HEK293T (cell line): ENCODE results near the gene LASP1.

Experiments
- CTCF ChIA-PET: fragments of 350-600 bp; formaldehyde crosslinking; extraction: SDS; loops from one replicate; lab custom pipeline; 2021; ENCODE audit warnings: antibody characterized with exemption, inconsistent platforms; lab: Yijun Ruan, JAX
- POLR2A ChIA-PET: fragments of 350-600 bp; formaldehyde crosslinking; extraction: SDS; loops from one replicate; lab custom pipeline; 2020; ENCODE audit warnings: antibody characterized with exemption, inconsistent platforms; lab: Yijun Ruan, JAX
- DNase-seq: peaks from one replicate; pipeline ENCODE4 v3.0.0; 2012; ENCODE audit warnings: mixed read lengths; ENCODE audit errors: extremely low spot score
- ARNT ChIP-seq: fragments of 450-650 bp; IDR thresholded peaks from 2 replicates; pipeline ENCODE4 v1.6.1; 2017; ENCODE audit warnings: mild to moderate bottlenecking
- BHLHE40 ChIP-seq: fragments of 450-650 bp; IDR thresholded peaks from 2 replicates; pipeline ENCODE4 v1.6.1; 2016; ENCODE audit warnings: mild to moderate bottlenecking, moderate library complexity, borderline replicate concordance
- CTBP1 ChIP-seq: fragments of 450-650 bp; IDR thresholded peaks from 2 replicates; pipeline ENCODE4 v1.6.1; 2016; ENCODE audit warnings: borderline replicate concordance
- ELF4 ChIP-seq: fragments of 450-650 bp; IDR thresholded peaks from 2 replicates; pipeline ENCODE4 v1.6.1; 2017; ENCODE audit warnings: antibody characterized with exemption
- FOXA1 ChIP-seq: fragments of 450-650 bp; IDR thresholded peaks from 2 replicates; pipeline ENCODE4 v1.6.1; 2016; ENCODE audit warnings: mild to moderate bottlenecking
- FOXK2 ChIP-seq: fragments of 450-650 bp; IDR thresholded peaks from 2 replicates; pipeline ENCODE4 v1.6.1; 2016; ENCODE audit warnings: mild to moderate bottlenecking
- FOXM1 ChIP-seq: fragments of 450-650 bp; IDR thresholded peaks from 2 replicates; pipeline ENCODE4 v1.6.1; 2017; ENCODE audit warnings: mild to moderate bottlenecking, borderline replicate concordance
- HDGF ChIP-seq: fragments of 450-650 bp; IDR thresholded peaks from 2 replicates; pipeline ENCODE4 v1.6.1; 2017; ENCODE audit warnings: antibody characterized with exemption, borderline replicate concordance
- L3MBTL2 ChIP-seq: fragments of 450-650 bp; conservative IDR thresholded peaks from 2 replicates; pipeline ENCODE4 v1.6.1; 2016; ENCODE audit warnings: mild to moderate bottlenecking
- LEF1 ChIP-seq: fragments of 450-650 bp; IDR thresholded peaks from 2 replicates; pipeline ENCODE4 v1.6.1; 2017; ENCODE audit warnings: mild to moderate bottlenecking, borderline replicate concordance
- NFRKB ChIP-seq: fragments of 450-650 bp; IDR thresholded peaks from 2 replicates; pipeline ENCODE4 v1.6.1; 2016; ENCODE audit warnings: mild to moderate bottlenecking, moderate library complexity
- PKNOX1 ChIP-seq: fragments of 450-650 bp; IDR thresholded peaks from 2 replicates; pipeline ENCODE4 v1.6.1; 2016
- SP1 ChIP-seq: fragments of 450-650 bp; IDR thresholded peaks from 2 replicates; pipeline ENCODE4 v1.6.1; 2017
- SUZ12 ChIP-seq: fragments of 450-650 bp; IDR thresholded peaks from 2 replicates; pipeline ENCODE4 v1.6.1; 2016; ENCODE audit warnings: mild to moderate bottlenecking
- TARDBP ChIP-seq: fragments of 450-650 bp; IDR thresholded peaks from 2 replicates; pipeline ENCODE4 v1.6.1; 2016
- ZNF384 ChIP-seq: fragments of 450-650 bp; IDR thresholded peaks from 2 replicates; pipeline ENCODE4 v1.6.1; 2016

LASP1 gene

GRCh38 chr17:38919316-38920078 lies 49.6 kb downstream of the LASP1 start:
- POLR2A ChIA-PET = interaction anchor here (1.0 kb wide), 1 partner anchor 66 kb away, joined by 3 read pairs; the partner anchor contains the start of gene RPL23
- CTCF ChIA-PET = no interaction called here

GRCh38 chr17:38920374-38921291 lies 50.8 kb downstream of the LASP1 start:
- no peak for TF ChIP-seq PKNOX1
- CTCF ChIA-PET = interaction anchor here (0.6 kb wide), 1 partner anchor 315 kb away, joined by 3 read pairs; no protein-coding TSS in a partner anchor
- POLR2A ChIA-PET = interaction anchor here (1.0 kb wide), 1 partner anchor 67 kb away, joined by 3 read pairs; the partner anchor contains the start of gene RPL23

More at GRCh38 chr17:38919316-38920078, 49.6 kb downstream of the LASP1 start:
- TF ChIP-seq CTBP1 (no peak), LEF1 (no peak), FOXA1 (no peak), ARNT (no peak), PKNOX1 (no peak), ZNF384 (no peak), ELF4 (no peak), FOXM1 (no peak), BHLHE40 (no peak), SP1 (no peak), TARDBP (no peak), L3MBTL2 (no peak), NFRKB (no peak), HDGF (no peak), FOXK2 (no peak), SUZ12 (no peak)
- no peak for DNase-seq

GRCh38 chr17:38921756-38922411 lies 52.0 kb downstream of the LASP1 start:
- ChIA-PET POLR2A (interaction anchor here (0.9 to 1.2 kb wide), 2 partner anchors 53 to 61 kb away, joined by 3 read pairs; no protein-coding TSS in a partner anchor), CTCF (no interaction called here)
- TF ChIP-seq TARDBP (no peak), NFRKB (no peak), FOXM1 (no peak), ARNT (no peak), FOXK2 (no peak), SP1 (no peak), PKNOX1 (no peak), SUZ12 (no peak), ELF4 (no peak), ZNF384 (no peak), LEF1 (no peak), L3MBTL2 (no peak)
- no peak for DNase-seq

More at GRCh38 chr17:38920374-38921291, 50.8 kb downstream of the LASP1 start:
- DNase-seq = no peak

- CTCF ChIA-PET = interaction anchor here (0.7 kb wide), 1 partner anchor 253 kb away, joined by 3 read pairs; no protein-coding TSS in a partner anchor
- POLR2A ChIA-PET = interaction anchor here (0.9 to 1.2 kb wide), 2 partner anchors 54 to 60 kb away, joined by 3 read pairs; no protein-coding TSS in a partner anchor
- no peak for DNase-seq
Observed at GRCh38 chr17:38922538-38923297, 52.9 kb downstream of the LASP1 start.

More at GRCh38 chr17:38922538-38923297, 52.9 kb downstream of the LASP1 start:
- no peak for TF ChIP-seq FOXM1
- TF ChIP-seq ZNF384 = no peak
- TF ChIP-seq FOXA1 = no peak
- no peak for TF ChIP-seq NFRKB
- no peak for TF ChIP-seq LEF1
- no peak for TF ChIP-seq PKNOX1
- TF ChIP-seq ARNT = no peak
- no peak for TF ChIP-seq L3MBTL2
- TF ChIP-seq HDGF = no peak
- no peak for TF ChIP-seq FOXK2
- no peak for TF ChIP-seq SP1
- no peak for TF ChIP-seq SUZ12
- TF ChIP-seq TARDBP = no peak
